ENCODE results near the gene OR2T2.
"Not testable (repeated sequence)": the region's sequence is repeated elsewhere in the genome, so short reads cannot be mapped to it uniquely, and the experiment has no call there.

Gene OR2T2

DNA sequence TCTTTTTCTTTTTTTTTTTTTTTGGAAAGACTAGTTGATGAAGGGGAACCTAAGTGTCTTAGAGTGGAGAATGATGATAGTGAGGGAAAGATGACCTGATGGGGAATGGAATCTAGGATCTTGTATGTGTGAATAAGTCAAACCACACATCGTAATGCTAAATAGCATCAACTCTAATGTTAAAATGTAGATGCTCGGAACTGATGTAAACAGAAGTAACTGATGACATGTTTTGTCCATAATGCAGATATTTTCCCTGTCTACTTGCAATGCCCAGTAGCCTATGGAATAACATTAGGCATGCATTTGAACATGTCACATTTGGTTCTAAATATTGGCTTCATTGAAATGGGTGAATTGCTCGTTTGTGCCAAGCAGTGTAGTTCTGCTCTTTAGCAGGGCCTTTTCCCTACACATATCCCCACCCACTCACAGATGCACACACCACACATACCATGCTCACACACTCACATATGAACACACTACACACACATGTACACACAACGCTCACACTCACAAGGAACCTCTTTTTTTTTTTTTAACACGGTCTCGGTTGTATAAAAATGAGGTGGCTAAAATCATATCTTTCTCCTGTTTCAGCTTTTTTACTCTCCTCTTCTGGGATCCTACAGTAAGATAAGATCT lies 4.5 kb downstream of the OR2T2 start:
- H3K27ac ChIP-seq; DNase-seq (ENCODE audit: low read depth, low spot score): not testable (repeated sequence)

DNA sequence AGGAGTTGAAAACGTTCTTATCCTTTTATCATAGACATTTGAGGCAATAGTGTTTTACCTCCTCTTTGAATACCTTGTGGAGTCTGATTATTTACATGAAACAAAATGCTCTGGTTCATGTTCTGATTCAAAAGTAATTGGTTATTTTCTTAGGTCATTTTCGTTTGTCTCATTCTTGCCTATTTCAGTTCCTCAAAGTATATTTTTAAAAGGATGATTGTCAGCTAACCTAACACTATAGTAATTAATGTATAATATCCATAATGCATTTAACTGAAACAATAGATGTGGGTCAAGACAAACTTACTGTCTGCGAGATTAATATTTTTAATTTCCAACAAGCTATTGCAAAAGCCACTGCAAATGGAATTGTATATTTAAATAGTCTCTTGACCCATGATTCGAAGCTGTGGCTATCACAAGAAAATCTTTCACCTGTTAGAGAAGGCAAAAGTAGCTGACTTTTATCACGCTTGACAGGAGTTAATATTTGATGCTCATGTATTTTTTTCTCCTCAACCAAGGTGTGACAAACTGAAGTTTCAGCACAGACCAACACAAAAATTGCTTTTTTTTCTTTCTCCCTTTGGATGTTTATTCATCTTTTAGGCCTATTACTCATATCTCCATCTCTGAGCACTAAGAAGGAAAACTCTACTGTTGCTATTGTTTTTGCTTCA lies 5.2 kb downstream of the OR2T2 start:
- not testable (repeated sequence) for DNase-seq (ENCODE audit: low read depth, low spot score)

DNA sequence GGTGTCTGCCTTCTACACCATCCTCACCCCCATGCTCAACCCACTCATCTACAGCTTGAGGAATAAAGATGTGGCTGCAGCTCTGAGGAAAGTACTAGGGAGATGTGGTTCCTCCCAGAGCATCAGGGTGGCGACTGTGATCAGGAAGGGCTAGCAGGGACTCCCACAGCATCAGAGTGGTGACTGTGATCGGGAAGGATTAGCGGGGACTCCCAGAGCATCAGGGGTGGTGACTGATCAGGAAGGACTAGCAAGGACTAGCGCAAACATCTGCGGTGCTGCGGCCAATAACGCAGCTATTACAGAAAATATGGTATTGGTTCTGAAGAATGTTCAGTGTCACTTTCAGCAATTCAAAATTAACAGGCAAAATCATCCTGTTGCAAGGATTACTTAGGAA lies 8.2 kb downstream of the OR2T2 start:
- H3K27ac ChIP-seq = not testable (repeated sequence)

More for the DNA sequence above, 5.2 kb downstream of the OR2T2 start:
- H3K27ac ChIP-seq = not testable (repeated sequence)

DNA sequence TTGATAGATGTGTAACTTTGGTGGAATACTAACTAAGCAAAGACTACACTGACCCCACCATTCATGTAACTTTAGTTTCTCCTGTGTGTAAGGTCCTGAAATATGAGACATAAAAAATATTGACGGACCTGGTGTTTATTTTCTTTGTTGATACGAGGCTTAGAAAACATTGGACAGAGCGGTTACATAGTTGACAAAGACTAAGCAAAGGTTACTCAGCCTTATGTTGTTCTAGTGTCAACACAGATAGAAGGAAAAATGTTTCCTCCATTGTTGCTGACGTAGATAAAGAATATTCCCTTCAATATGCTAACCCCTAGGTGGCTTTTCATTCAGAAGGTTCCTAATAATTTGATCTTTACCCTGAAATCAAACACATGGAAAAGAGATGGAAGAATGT lies 9.6 kb downstream of the OR2T2 start:
- H3K27ac ChIP-seq; DNase-seq (ENCODE audit: low read depth, low spot score): not testable (repeated sequence)

More for the DNA sequence above, 8.2 kb downstream of the OR2T2 start:
- not testable (repeated sequence) for DNase-seq (ENCODE audit: low read depth, low spot score)

DNA sequence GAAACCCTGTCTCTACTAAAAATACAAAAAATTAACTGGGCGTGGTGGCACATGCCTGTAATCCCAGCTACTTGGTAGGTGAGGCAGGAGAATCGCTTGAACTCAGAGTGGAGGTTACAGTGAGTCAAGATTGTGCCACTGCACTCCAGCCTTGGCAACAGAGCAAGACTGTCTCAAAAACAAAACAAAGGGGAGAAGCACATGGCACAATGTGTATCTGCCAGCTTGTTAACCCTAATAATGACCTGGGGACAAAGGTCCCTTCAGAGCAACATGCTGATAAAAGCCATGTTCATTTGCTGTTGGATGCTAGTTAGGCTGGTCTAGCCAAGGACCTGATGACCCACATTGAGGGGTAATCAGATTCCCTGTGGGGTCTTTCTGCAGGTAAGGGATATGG lies 11.2 kb downstream of the OR2T2 start:
- not testable (repeated sequence) for H3K27ac ChIP-seq; DNase-seq (ENCODE audit: low read depth, low spot score)

DNA sequence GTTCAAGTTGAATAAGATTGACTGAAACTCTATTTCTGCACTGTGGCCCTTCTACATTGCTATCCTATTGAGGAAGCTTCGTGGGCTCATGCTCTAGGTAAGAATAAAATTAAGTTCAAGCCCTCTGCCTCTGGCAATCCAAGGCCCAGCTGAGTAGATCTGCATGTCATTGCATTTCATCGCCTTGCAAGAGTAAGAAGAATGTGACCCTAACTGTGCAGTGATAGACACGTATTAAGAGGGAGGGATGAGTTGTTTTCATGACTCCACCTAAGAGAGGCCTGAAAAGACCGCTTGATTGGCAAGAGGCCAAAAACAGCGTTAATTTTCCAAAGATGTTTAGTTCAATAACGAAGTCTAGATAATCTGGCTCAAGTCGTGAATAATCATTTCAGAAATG lies 13.7 kb downstream of the OR2T2 start:
- not testable (repeated sequence) for H3K27ac ChIP-seq; DNase-seq (ENCODE audit: low read depth, low spot score)

DNA sequence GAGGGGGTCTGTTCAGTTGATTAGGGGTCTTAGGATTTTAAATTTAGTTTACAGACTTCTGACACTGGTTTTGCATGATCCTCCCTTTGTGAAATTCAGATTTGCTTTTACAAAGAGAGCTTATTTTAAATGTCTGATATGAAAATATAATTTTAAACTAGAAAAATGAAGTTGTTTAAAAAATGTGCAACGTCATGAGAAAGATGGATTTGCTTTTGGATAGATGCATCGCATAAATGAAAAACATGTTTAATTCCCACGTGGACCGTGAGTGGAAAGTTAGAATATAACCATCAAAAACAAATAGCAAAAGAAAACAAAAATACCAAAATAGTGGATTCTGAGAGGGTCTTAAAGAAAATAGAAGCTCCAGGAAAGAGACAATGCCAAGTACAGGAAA lies 25.7 kb downstream of the OR2T2 start:
- DNase-seq (ENCODE audit: low read depth, low spot score) = no peak
- H3K27ac ChIP-seq = no peak overlapping the region

DNA sequence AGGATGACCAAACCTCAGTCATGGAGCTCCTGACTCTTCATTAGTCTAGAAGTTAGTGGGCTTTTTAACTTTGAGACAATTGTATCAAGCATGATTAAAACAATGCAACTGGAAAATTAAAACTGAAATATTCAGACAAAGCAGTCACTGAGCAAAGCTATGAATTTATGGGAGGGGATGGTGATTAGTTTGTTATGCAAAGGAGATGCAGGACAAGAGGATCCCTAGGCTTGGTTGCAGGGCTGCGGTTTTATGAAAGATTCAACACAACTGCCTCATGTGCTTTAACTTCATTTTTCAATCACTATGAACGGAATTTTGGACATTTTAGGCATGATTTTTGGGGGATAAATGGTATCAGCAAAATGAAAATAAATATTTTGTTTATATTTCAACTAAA lies 26.7 kb downstream of the OR2T2 start:
- not testable (repeated sequence) for H3K27ac ChIP-seq; DNase-seq (ENCODE audit: low read depth, low spot score)

DNA sequence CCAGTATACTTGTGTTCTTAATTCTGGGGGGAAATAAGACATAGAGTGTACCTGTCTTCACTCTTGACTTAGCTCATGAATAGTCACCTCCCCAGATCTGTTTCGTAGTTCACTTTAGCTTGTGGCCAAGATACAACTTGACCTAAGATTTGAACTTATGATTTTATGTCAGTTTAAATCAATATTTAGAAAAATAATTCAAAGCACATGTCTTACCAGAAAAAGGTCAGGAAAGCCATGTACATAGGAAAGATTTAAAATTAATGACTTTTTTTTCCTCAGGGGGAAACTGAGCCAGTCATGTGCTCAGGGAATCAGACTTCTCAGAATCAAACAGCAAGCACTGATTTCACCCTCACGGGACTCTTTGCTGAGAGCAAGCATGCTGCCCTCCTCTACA lies 27.6 kb downstream of the OR2T2 start, which contains the start of gene OR2T3:
Gene OR2T3 (plus strand): TSS at position 301 of the 400 bp plus-strand sequence. CDS start 0 bp downstream, at position 301.
- H3K27ac ChIP-seq; DNase-seq (ENCODE audit: low read depth, low spot score): not testable (repeated sequence)

DNA sequence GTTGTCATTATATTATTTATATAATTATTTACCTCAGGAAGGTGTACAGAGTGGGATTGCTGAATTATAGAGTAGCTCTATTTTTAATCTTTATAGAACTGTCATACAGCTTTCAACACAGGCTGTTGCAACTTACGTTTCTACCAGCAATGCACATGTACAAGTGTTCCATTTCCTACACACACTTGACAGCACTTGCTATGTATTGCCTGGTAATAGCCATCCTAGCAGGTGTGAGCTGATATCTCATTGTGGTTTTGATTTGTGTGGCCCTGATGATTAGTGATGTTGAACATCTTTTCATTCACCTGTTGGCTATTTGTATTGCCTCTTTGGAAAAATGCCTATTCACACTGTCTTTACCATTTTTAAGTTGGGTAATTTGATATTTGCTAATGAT lies 30.2 kb downstream of the OR2T2 start:
- not testable (repeated sequence) for H3K27ac ChIP-seq; DNase-seq (ENCODE audit: low read depth, low spot score)

DNA sequence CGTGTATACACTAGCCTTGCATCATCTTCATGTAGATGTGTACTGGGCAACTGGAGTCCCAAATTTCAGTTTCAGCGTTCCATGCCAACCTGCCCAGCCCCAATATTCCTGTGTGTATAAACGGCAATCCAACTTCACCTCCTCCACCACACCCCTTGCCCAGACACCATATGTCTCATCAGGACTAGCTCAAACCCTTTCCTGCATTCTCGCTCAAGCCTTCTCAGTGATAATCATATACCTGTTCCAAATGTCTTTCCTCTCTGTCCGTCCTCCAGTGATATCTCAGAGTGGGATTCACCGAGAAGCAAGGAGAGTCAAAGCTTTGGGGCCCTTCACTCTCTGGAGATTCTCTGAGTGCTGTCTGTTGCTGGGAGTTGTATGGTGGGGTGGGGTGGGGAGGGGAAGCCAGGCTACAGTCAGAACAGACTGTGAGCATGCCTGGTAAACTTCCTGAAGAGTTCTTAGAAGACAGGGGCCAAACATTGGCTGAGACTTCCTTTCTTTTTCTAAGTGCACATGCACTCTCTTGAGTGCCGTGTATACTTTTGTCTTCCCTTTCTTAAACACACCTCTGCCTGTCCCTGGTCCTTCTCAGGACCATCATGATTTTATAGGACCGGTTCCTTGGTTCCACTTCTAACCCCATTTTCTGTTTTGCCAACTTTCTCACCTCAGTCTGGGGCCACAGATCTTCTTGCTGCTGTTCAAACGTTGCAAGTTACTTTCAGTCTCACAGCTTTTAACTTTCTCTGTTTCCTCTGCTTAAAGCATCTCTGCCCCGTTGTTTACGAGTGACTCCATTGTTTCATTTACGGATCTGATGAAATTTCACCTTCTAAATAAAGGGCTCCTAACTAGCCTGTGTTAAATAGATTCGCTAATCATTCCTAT lies 36.5 kb downstream of the OR2T2 start:
- DNase-seq (ENCODE audit: low read depth, low spot score); H3K27ac ChIP-seq: not testable (repeated sequence)

DNA sequence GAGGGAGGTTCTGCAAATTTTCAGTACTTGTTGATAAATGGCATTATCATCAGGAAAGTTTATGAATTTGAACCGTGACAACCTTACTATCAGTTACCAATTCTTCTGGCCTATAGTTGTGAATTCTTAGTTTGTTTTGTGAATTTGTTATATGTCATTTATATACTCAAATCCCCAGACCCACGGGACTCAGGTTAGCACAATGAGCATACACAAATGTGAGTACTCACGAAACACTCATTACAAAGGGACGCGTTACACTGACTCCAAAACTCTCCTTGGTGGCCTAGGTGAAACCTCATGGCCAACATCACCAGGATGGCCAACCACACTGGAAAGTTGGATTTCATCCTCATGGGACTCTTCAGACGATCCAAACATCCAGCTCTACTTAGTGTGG lies 42.9 kb downstream of the OR2T2 start, which contains the start of gene OR2T5:
Gene OR2T5 (plus strand): TSS at position 301 of the 400 bp plus-strand sequence. CDS start 0 bp downstream, at position 301.
- not testable (repeated sequence) for H3K27ac ChIP-seq; DNase-seq (ENCODE audit: low read depth, low spot score)

DNA sequence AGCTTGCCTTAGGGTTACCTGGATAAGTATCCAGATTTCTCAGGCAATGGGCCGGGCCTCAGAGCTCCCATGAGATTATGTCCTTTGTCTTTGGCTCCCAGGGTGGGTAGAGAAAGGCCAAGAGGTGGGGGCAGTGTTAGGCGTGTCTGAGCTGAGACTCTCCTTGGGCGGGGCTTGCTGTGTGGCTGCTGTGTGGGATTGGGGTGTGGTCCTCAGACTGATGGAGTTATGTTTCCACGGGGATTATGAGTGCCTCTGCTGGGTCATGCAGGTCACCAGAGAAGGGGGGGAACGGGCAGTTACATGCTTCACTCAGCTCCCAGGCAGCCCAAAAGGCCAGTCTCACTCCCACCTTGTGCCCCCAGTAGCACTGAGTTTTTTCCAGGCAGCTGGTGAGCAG lies 51.2 kb downstream of the OR2T2 start:
- not testable (repeated sequence) for DNase-seq (ENCODE audit: low read depth, low spot score); H3K27ac ChIP-seq

DNA sequence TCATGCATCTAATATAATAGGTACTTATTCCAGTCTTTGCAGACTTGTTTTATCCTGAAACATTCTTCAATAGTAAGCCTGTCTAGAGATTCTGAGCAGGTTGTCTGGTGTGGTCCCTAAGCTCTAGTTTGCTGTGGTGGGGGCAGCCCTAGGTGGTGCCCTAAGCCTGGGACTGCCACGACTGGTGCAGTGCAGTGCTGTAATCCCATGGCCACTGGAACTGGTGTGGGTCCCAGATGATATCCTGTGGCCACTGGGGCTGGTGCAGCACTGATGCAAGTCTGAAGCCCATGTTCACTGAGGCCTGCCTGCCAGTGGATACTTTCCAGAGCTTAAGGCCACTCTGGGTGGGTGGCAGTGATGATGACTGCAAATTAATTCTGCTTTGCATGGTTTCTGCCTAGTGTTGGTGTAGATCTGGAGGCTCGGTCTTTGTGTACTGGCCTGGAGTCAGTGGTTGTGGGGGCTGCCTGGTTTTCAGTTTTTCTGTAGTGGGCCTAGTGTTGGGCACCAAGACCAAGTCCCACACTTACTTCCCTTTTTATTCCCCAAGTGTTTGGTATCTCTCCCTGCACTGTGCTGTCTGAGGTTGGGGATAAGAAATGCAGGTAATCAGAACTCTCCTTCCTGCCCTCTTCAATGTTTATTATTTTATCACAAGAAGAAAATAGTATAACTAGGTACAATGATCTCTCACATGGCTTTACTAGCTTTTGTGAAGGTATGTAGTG lies 55.0 kb downstream of the OR2T2 start:
- not testable (repeated sequence) for DNase-seq (ENCODE audit: low read depth, low spot score)

More for the DNA sequence above, 55.0 kb downstream of the OR2T2 start:
- not testable (repeated sequence) for H3K27ac ChIP-seq
